Smooth muscle cell (in vitro differentiated cells): ENCODE results near the gene RFFL. TPM values are rescaled to one million over a fixed set of nuclear protein-coding genes. Genes with fewer than 3 reads are reported as not detected.
"Not testable (repeated sequence)": the region's sequence is repeated elsewhere in the genome, so short reads cannot be mapped to it uniquely, and the experiment has no call there.

Experiments used
- DNase-seq: peaks from one replicate; lab custom pipeline; 2025; ENCODE audit not compliant: unreplicated experiment; lab: John Stamatoyannopoulos, UW
- H2AFZ ChIP-seq: fragments of 200-600 bp; sonication (generic); 2 replicates; pipeline ENCODE4 v1.6.0; 2016; ENCODE audit warnings: antibody characterized with exemption, low read depth, mild to moderate bottlenecking
- H3F3A ChIP-seq: fragments of 200-600 bp; sonication (generic); 2 replicates; pipeline ENCODE4 v1.6.0; 2017; ENCODE audit warnings: antibody characterized with exemption, low read depth
- H3K27ac ChIP-seq: fragments of 200-600 bp; sonication (generic); 2 replicates; pipeline ENCODE4 v1.5.1; 2016; ENCODE audit warnings: low read depth, mild to moderate bottlenecking
- H3K27me3 ChIP-seq: fragments of 200-600 bp; sonication (generic); 2 replicates; pipeline ENCODE4 v1.6.1; 2016; ENCODE audit warnings: low read depth, mild to moderate bottlenecking
- H3K36me3 ChIP-seq: fragments of 200-600 bp; sonication (generic); 2 replicates; pipeline ENCODE4 v1.5.1; 2016; ENCODE audit warnings: low read depth
- H3K4me1 ChIP-seq: fragments of 200-600 bp; sonication (generic); 2 replicates; pipeline ENCODE4 v1.5.1; 2016; ENCODE audit warnings: low read depth
- H3K4me2 ChIP-seq: fragments of 200-600 bp; sonication (generic); 2 replicates; pipeline ENCODE4 v1.6.0; 2016; ENCODE audit warnings: mild to moderate bottlenecking
- H3K4me3 ChIP-seq: fragments of 200-600 bp; sonication (generic); 2 replicates; pipeline ENCODE4 v1.5.1; 2016; ENCODE audit warnings: mild to moderate bottlenecking
- H3K79me2 ChIP-seq: fragments of 200-600 bp; sonication (generic); 2 replicates; pipeline ENCODE4 v1.6.0; 2016; ENCODE audit warnings: low read depth, mild to moderate bottlenecking
- H3K9ac ChIP-seq: fragments of 200-600 bp; sonication (generic); 2 replicates; pipeline ENCODE4 v1.6.0; 2016; ENCODE audit warnings: low read depth
- H3K9me3 ChIP-seq: fragments of 200-600 bp; sonication (generic); replicated peaks from 2 replicates; pipeline ENCODE4 v1.5.1; 2016; ENCODE audit warnings: low read depth
- H4K20me1 ChIP-seq: fragments of 200-600 bp; sonication (generic); 2 replicates; pipeline ENCODE4 v1.6.0; 2016; ENCODE audit warnings: low read depth
- WGBS: methylation state at CpG from one replicate; pipeline ENCODE4 v1.1.7; 2016; ENCODE audit warnings: low lambda C conversion rate; 5-methylcytosine and 5-hydroxymethylcytosine counted together
- polyA plus RNA-seq: library from polyadenylated mRNA; unstranded; fragments of >200 nt; fragmentation: Nextera tagmentation; extraction: Ambion mirVana; gene quantifications from 2 replicates; pipeline ENCODE4 v1.2.1, GENCODE V29; 2016
- total RNA-seq: library from RNA; depleted of rRNA; stranded (reverse); fragments of >200 nt; gene quantifications from 2 replicates; pipeline ENCODE4 v1.2.3, GENCODE V29; 2014
- TF ChIP-seq, protein P1 (sequence below): fragments of 200-600 bp; sonication (generic); IDR thresholded peaks from 2 replicates; pipeline ENCODE4 v1.5.1; 2017; ENCODE audit warnings: borderline replicate concordance, mild to moderate bottlenecking, antibody characterized with exemption; ENCODE audit not compliant: insufficient read depth, poor library complexity, severe bottlenecking

Gene RFFL
- total and polyA plus RNA-seq, 2 experiments from 2014 or later, result 7.0 to 7.1 TPM

DNA sequence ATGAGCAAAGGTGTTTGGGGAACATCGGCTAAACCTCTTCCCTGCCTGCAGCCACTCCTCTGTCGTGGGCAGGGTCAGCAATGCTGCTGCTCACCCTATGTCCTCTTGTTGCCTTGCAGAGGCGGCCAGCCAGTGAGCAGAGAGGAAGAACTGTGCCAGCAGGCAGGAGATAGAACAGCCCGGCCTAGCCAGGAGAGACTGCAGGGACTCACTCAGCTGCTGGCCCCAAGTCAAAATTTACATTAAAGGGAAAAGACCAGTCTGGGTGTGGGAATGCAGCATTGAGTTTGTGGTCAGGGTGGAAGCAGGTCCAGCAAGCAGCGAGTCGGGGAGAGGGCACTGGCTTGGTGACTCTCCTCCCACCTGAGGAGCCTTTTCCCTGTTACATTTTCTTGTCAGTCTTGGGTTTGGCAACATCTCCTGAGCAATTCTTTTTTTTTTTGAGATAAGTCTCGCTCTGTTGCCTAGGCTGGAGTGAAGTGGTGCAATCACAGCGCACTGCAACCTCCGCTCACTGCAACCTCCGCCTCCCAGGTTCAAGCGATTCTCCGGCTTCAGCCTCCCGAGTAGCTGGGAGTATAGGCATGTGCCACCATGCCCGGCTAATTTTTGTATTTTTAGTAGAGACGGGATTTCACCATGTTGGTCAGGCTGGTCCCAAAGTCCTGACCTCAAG, 60.5 kb downstream of the RFFL start:
- WGBS, result 96% methylated on average over 15 of the region's 15 CpGs
- Histone ChIP-seq H3K27ac (no peak overlapping the region), H3K9ac (no peak overlapping the region), H2AFZ (no peak overlapping the region), H4K20me1 (no peaks in the 10 kb centered on the region), H3K9me3 (no peaks in the 10 kb centered on the region), H3K4me2 (no peak overlapping the region), H3K79me2 (no peaks in the 10 kb centered on the region), H3K4me3 (no peak overlapping the region), H3K4me1 (no peaks in the 10 kb centered on the region), H3K27me3 (no peaks in the 10 kb centered on the region), H3F3A (no peaks in the 10 kb centered on the region), H3K36me3 (no peaks in the 10 kb centered on the region)
- TF ChIP-seq, protein P1, sequence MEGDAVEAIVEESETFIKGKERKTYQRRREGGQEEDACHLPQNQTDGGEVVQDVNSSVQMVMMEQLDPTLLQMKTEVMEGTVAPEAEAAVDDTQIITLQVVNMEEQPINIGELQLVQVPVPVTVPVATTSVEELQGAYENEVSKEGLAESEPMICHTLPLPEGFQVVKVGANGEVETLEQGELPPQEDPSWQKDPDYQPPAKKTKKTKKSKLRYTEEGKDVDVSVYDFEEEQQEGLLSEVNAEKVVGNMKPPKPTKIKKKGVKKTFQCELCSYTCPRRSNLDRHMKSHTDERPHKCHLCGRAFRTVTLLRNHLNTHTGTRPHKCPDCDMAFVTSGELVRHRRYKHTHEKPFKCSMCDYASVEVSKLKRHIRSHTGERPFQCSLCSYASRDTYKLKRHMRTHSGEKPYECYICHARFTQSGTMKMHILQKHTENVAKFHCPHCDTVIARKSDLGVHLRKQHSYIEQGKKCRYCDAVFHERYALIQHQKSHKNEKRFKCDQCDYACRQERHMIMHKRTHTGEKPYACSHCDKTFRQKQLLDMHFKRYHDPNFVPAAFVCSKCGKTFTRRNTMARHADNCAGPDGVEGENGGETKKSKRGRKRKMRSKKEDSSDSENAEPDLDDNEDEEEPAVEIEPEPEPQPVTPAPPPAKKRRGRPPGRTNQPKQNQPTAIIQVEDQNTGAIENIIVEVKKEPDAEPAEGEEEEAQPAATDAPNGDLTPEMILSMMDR, result no peak
- DNase-seq, result no peak

DNA sequence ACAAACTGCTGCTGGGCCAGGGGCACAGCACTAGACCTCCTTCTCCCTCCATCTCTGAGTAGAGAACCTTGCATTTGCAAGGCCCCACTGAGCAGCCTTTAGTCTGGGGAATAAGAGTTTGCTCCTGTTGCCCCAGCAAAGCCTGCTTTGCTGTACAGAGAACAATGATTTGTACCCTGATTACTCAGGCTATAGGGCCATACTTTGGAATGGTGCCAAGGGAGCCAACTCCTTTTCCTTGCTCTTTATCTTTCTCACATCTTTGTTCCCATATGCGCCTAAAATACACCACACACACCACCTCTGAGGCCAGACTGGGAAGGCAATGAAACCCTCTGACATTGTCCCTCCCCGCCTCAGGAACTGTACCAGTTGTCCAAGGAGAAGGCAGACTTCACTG, 62.0 kb downstream of the RFFL start:
- no peaks in the 10 kb centered on the region for H3K36me3 ChIP-seq
- H3K9ac ChIP-seq, result no peak overlapping the region
- no peak overlapping the region for H3K4me2 ChIP-seq
- H3K4me1 ChIP-seq, result no peaks in the 10 kb centered on the region
- no peak overlapping the region for H2AFZ ChIP-seq
- no peak overlapping the region for H3K27ac ChIP-seq
- DNase-seq, result no peak
- no peak overlapping the region for H3K4me3 ChIP-seq
- no peaks in the 10 kb centered on the region for H4K20me1 ChIP-seq
- WGBS, result 93% methylated on average over 2 of the region's 2 CpGs
- no peaks in the 10 kb centered on the region for H3K79me2 ChIP-seq
- no peaks in the 10 kb centered on the region for H3F3A ChIP-seq
- no peaks in the 10 kb centered on the region for H3K9me3 ChIP-seq
- TF ChIP-seq, protein P1, result no peak
- no peaks in the 10 kb centered on the region for H3K27me3 ChIP-seq

DNA sequence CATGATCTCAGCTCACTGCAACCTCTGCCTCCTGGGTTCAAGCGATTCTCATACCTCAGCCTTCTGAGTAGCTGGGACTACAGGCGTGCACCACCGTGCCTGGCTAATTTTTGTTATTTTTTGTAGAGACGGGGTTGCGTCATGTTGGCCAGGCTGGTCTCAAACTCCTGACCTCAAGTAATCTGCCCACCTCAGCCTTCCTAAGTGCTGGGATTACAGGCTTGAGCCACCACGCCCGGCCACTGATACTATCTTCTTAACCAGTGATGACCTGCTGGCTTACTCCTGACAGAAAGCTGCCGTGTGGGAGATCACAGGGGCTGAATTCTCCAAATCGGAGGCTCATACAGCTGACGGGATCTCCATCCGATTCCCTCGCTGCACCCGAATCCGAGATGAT, 62.5 kb downstream of the RFFL start:
- not testable (repeated sequence) for H4K20me1 ChIP-seq, H3K4me3 ChIP-seq, H3K9ac ChIP-seq, H2AFZ ChIP-seq, H3K36me3 ChIP-seq, H3K4me1 ChIP-seq, H3F3A ChIP-seq, H3K79me2 ChIP-seq, H3K9me3 ChIP-seq, H3K27me3 ChIP-seq, H3K27ac ChIP-seq, DNase-seq, H3K4me2 ChIP-seq
- WGBS, result 95% methylated on average over 14 of the region's 14 CpGs

DNA sequence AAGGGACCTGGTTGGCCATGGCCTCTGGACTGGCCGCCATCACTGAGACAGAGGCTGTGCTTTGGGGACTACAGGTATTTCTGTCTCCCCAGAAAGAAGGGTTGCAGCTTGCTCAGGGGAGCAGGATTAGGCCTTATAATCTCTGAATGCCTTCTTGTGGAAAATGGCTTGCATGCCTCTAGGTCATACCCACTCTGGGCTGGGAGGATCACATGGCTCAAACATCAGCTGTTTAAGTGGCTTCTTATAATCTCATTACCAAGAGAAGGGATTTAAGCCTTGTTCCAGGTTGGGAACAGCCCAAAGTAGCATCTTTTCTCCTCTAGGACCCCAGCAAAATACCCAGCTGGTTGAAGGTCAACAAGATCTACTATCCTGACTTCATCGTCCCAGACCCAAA, 64.1 kb downstream of the RFFL start:
- Histone ChIP-seq H3K4me2 (no peak overlapping the region), H3K79me2 (no peaks in the 10 kb centered on the region), H3K27me3 (no peaks in the 10 kb centered on the region), H2AFZ (no peak overlapping the region), H3K9ac (no peak overlapping the region), H3K9me3 (no peaks in the 10 kb centered on the region), H3K4me1 (no peaks in the 10 kb centered on the region), H3F3A (no peaks in the 10 kb centered on the region), H4K20me1 (no peaks in the 10 kb centered on the region), H3K36me3 (no peaks in the 10 kb centered on the region), H3K4me3 (no peak overlapping the region), H3K27ac (no peak overlapping the region)
- TF ChIP-seq, protein P1, result no peak
- no peak for DNase-seq
- WGBS, result 97% methylated on average over 2 of the region's 2 CpGs
